ENCODE measurements around the gene ASCL2.

The ASCL2 gene

DNA sequence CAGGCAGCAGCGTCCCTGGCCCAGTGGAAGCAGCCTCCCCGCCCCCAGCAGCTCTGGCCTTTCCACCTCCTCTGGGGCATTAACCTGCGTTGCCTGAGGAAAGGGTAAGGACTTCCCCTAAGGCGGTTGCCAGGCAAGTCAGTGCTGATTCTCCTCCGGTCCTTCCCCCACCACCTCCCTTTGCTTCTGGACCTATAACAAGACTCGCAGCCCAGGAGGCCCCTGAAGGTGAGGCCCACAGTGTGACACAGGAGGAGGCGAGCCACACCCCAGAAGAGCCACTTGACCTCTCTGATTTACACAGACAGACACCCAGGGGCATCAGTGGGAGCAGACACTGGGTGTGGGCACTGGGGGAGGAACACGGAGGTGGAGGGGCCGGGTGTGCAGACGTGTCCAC is 35.4 kb downstream of the ASCL2 start:
- DNase-seq (ENCODE audit: low read depth in 3 of 3) = no peak

DNA sequence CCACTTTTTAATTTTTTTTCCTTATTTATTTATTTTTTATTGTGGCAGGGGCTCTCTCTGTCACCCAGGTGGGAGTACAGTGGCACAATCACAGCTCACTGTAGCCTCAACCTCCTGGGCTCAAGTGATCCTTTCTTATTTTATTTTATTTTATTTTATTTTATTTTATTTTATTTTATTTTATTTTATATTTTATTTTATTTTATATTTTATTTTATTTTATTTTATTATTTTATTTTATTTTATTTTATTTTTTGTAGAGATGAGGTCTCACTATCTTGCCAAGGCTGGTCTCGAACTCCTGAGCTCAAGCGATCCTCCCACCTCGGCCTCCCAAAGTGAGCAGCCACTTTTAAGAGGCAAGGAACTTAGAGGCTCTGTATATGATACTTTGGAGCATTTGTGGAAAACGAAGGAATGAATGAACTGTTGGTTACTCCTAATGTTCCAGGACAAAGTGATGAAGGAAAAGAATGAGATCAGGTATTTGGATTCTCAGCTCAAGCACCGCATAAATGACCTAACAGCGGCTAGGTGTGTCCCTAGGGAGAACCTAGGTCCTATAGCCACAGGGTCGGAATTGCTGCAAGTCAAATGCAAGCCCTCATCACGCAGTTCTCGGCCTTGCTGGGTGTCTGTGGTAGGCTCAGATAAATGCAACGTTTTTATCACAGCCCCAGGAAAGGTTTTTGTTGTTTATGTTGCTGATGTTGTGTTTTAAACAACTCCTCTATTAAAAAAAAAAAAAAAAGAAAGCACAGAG is 36.5 kb downstream of the ASCL2 start:
- DNase-seq (ENCODE audit: low read depth in 3 of 3) = no peak

DNA sequence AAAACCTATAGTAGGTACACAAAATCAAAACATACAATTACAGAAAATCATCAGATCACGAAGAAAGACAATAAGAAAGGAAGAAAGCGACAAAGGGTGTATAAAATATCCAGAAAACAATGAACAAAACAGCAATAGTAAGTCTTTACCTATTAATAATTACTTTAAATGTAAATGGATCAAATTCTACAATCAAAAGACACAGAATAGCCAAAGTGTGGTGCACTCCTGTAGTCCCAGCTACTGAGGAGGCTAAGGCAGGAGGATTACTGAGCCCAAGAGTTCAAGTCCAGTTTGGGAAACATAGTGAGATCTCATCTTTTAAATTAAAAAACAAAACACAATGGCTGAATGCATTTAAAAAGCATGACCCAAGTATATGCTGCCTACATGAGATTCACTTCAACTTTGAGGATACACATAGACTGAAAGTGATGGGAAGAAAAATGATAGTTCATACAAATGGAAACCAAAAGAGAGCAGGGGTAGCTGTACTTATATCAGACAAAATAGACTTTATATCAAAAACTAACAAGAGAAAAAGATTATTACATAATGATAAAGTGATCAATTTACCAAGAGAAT is 40.6 kb downstream of the ASCL2 start:
- DNase-seq (ENCODE audit: low read depth in 3 of 3) = no peak

DNA sequence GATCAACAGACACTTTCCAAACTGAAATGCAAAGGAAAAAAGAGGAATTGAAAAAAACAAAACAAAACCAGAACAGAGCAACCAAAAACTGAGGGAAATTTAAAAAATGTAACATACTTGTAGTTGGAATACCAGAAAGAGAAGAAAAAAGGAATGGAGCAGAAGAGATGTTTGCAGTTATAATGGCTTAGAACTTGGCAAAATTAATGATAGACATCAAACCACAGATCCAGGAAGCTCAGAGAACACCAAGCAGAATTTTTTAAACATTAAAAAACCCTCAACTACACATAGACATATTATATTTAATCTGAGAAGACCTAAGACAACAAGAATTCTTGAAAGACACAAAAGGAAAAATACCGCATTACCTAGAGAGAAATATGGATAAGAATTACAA is 46.1 kb downstream of the ASCL2 start:
- DNase-seq (ENCODE audit: low read depth in 3 of 3) = no peak

DNA sequence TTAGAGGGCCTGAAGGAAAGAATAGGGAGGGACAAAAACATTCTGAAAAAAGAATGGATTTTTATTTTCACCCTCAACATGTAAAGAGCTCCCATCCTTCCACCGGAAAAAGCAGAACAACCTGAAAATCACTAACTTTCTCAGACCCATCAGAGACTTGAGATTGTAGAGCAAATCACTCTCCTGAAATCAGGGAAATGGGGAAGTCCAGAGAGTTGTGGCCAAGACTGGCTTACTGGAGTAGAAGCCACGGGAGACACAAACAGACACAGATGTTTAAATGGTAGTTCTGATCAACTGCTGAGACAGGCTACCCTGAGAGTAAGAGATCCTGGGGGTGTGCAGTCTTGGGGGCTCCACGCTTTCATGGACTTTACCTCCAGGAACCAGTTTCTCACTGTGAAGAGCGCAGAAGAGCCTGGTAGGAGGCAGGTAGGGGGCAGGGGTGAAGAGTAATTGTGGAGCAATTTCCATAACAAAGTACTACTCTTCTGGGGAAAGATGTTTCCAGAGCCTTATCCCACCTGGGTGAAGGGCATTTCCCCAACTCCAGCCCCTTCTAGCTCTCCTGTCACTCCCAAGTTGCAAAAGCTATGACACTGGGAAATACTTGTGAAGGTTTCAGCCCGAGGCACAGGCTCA is 47.1 kb downstream of the ASCL2 start:
- no peak for DNase-seq (ENCODE audit: low read depth in 3 of 3)

DNA sequence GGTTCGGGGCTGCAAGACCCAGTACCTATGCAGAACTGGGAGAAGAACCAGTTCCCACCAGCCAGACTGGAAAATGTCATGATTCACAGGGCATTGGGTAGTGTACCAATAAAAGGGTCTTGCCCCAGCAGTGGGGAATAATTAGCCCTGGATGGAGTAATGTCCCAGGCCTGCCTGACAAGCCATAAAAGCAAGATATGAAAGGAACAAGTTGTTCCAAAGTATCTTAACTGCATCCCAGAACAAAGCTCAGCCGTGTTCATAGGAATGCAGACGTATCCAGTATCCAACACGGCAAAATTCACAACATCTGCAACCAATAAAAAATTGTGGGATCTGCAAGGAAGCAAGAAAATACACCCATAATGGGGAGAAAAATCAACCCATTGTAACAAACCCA is 47.9 kb downstream of the ASCL2 start:
- no peak for DNase-seq (ENCODE audit: low read depth in 3 of 3)

DNA sequence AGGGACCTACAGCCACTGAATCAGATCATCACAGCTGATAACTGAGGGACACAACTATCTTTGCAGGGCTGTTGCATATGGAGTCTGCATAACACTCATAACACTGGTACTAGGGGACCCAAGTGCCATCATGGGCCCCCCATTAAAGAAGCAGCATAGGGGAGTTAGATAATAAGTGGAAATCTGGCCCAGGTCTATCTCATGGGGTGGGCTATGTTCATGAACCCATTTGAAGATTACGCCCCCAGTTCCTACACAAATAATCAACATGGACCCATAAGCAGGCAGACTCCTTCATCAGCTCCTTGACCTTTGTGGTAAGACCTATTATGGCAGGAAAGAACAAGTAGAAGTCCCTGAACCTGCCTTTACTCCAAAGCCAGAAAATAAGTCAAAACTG is 48.8 kb downstream of the ASCL2 start:
- DNase-seq (ENCODE audit: low read depth in 3 of 3) = no peak

DNA sequence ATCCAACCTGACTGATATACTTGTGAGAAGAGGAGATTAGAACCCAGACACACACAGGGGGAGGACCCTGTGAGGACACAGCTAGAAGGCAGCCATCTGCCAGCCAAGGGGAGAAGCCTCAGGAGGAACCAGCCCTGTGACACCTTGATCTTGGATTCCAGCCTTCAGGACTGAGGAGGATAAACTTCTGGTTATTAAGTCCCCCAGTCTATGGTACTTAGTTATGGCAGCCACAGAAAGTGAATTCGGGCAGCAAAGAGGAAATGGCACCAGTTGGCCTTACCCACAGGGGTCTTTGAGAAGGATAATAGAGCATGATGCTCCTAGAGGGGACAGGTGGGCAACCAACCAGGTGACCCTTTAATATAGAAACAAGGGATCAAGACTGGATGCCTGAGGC is 49.4 kb downstream of the ASCL2 start:
- DNase-seq (ENCODE audit: low read depth in 3 of 3) = no peak

DNA sequence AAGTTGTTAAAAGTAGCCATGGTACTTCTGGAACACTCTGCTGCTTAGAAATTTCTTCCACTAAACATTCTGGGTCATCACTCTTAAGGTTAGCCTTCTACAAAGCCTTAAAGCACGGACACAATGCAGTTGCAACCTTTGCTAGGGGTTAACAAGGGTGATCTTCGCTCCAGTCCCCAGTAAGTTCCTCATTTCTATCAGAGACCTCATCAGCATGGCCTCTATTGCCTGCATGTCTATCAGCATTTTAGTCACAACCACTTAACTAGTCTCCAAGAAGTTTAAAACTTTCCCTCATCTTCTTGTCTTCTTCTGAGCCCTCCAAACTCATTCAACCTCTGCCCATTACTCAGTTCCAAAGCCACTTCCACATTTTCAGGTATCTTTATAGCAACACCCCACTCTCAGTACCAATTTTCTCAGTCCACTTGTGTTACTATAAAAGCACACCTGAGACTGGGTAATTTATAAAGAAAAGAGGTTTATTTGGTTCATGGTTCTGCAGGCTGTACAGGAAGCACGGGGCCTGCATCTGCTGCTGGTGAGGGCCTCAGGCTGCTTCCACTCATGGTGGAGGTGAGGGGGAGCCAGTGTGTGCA is 50.1 kb downstream of the ASCL2 start:
- DNase-seq (ENCODE audit: low read depth in 3 of 3) = no peak

DNA sequence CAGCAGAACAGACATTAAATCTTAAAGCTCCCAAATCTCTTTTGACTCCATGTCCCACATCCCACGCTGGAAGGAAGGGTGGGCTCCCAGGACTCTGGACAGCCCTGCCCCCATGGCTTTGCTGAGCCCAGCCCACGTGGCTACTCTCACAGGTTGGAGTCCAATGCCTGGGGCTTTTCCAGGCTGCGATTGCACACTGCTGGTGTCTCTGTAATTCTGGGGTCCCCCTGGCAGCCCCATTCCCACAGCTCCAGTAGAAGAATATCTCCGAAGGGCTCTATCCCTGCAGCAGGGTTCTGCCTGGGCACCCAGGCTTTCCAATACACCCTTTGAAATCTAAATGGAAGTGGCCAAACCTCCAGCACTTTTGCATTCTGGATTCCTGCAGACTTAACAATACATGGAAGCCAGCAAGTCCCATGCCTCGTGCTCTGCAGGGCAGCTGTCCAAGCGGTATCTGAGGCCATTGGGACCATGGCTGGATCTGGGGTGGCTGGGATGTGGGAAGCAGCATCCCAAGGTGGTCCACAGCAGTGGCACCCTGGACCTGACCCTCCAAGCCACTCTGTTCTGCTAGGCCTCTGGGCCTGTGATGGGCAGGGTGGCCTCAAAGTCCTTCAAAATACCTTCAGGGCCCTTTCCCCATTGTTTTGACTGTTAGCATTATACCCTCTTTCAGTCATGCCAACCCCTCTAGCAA is 50.9 kb downstream of the ASCL2 start:
- DNase-seq (ENCODE audit: low read depth in 3 of 3) = no peak

Measured in stimulated activated CD4-positive, alpha-beta T cell treated with anti-CD3 and anti-CD28 coated beads, TNF-alpha, amount 100 ng/mL, for 48 hours (primary cell).